GM15510 (cell line): ENCODE results near the gene CPEB3.

Source experiments
- POLR2A ChIP-seq: IDR thresholded peaks from 3 replicates; pipeline ENCODE4 v1.6.1; 2011; ENCODE audit warnings: borderline replicate concordance; ENCODE audit not compliant: insufficient read length; ENCODE audit errors: extremely low read depth

The CPEB3 gene

DNA sequence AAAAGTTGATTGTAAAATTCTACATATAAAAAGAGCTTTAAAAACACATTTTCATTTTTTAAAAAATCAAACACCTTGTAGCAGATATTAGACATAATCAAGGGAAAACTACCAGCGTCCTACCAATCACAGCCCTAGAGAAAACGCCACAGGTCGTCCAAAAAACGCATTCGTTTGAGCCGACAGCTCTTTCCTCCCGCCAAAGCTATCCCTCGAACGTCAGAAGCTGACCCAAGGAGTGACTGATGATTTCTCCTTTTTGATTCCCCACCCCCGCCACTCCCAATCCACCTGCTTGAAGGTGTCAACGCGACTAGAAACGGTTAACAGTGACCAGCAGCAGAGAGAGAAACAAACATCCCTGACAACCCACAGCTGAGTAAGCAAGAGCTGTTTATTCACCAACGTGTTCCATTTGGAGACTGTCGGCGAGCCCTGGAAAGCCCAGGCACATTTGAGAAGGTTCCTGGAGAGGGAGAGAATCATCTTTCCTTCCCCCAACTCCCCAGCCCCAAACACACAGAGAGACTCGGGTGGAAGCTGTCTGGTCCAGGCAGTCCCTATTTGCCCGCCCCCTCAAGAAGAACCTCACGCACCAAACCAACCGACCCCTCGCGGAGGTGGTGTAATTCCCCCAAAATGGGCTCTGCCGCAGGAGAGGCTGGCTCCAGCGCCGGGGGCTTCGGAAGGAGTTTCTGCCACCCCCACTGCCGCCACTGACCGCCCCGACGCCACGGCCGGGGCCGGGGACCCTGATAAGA, 622 bp downstream of the CPEB3 start:
- TF ChIP-seq POLR2A, result no peak

DNA sequence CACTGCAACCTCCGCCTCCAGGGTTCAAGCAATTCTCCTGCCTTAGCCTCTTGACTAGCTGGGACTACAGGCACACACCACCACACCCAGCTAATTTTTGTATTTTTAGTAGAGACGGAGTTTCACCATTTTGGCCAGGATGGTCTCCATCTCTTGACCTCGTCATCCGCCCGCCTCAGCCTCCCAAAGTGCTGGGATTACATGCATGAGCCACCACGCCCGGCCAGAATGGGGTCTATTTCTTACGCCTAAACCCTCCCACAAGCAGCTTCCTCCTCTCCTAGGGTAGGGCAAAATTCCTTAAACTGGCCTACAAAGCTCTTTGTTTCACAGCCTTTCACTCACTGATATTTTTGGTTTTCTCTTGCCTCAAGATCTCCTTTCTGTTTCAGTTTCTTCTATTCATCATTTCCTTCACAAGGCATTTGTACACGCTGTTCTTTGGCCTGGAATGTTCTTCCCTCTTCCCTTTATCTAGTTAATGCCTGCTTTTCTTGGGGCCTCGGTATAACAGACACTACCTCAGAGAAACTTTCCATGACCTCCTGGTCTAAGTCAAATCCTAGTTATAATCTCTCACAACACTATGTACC, 6.7 kb downstream of the CPEB3 start:
- TF ChIP-seq POLR2A, result no peak

DNA sequence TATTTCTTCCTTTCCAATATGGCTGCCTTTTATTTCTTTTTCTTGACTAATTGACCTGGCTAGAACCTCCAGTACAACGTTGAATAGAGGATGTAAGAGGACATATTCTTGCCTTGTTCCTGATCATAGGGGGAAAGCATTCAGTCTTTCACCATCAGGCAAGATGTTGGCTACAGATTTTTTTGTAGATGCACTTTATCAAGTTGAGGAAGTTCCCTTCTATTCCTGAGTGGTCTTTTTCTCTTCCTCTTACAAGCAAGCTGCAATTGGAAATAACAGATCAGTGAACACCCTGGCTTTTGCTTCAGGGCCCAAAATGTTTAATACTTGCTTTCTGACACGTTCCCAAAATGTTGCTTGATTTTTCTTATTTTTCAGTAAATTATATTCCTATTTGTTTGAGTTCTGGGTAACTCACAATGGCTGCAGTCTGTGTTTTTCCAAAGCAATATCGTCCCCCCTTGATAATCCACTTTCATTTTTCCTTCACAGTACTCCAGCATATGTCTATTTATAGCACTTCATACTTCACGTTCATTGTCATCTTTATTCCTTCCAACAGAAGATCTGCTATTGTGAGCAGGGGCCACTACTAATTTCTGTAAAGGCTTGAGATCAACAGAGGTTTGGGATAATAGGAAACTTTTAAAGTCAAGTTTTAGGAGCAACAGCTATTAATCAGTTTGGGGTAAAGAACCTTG, 11.7 kb downstream of the CPEB3 start:
- TF ChIP-seq POLR2A, result no peak

- TF ChIP-seq POLR2A, result no peak
These were observed 16.8 kb downstream of the CPEB3 start for GRCh38 chr10:92274071-92274470.

DNA sequence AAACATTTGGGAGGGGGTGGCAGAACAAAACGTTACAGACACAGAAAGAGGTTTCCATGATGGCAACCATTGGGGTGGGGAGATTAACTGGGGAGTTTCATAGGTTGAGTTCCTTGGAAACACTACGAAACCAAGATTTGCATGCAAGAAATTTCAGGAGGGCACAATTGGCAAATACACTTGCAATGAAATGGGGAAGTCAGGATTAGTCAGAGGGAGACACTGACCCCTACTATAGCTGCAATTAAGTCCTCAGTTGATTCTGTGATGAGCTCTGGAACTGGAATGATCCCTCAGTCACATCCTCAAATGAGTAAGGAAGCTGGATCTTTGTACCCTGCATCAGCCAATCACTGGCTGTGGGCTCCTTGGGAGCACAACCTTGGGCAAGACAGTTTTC, 22.1 kb downstream of the CPEB3 start:
- TF ChIP-seq POLR2A, result no peak

- no peak for TF ChIP-seq POLR2A
These were observed 23.5 kb downstream of the CPEB3 start for GRCh38 chr10:92267343-92267742.

DNA sequence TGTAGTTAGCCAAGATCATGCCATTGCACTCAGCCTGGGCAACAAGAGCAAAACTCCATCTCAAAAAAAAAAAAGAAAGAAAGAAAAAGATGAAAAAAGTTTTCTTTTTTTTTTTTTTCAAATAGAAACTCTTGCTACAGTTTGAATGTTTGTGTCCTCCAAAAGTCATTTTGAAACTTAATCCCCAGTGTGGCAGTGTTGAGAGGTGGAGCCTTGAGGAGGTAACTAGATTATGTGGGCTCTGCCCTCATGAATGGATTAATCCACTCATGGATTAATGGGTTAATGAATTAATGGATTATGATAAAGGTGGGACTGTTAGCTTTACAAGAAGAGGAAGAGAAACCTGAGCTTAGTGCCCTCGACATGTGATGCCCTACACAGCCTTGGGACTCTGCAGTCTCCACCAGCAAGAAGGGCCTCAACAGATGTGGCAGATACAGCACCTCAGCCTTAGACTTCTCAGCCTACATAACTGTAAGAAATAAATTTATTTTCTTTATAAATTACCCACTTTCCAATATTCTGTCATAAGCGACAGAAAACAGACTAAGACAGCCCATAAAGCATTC, 25.1 kb downstream of the CPEB3 start:
- no peak for TF ChIP-seq POLR2A

DNA sequence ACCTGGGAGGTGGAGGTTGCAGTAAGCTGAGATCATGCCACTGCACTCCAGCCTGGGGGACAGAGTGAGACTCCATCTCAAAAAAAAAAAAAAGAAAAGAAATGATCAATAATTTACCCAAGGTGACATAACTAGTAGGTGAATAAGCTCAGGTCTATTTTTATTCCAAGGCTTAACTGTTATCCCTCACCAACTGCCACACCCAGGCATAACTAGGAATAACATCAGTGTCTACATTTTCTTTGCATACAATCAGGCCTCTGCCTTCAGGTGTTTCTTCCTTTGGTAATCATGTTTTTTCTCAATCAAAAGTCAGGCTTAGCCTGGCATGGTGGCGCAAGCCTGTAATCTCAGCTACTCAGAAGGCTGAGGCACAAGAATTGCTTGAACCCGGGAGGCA, 26.6 kb downstream of the CPEB3 start:
- TF ChIP-seq POLR2A, result no peak

GRCh38 chr10:92263396-92263795, 27.5 kb downstream of the CPEB3 start:
- TF ChIP-seq POLR2A, result no peak

DNA sequence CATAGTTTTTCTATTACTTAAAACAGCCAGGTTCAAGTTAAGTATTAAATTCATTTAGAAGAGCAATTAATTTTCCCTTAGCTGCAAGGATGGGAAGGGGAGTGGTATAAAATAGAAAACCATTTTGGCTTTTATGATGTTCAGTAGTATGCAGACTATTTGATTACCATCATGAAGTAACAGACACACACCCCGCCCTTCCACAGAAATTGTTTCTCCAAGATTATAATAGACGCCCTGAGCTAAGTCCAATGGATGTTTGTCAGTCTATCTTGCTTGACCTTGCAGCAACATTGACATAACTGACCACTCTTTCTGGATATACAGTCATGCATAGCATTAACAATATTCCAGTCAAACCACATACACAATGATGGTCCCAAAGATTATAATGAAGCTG, 42.3 kb downstream of the CPEB3 start:
- no peak for TF ChIP-seq POLR2A

DNA sequence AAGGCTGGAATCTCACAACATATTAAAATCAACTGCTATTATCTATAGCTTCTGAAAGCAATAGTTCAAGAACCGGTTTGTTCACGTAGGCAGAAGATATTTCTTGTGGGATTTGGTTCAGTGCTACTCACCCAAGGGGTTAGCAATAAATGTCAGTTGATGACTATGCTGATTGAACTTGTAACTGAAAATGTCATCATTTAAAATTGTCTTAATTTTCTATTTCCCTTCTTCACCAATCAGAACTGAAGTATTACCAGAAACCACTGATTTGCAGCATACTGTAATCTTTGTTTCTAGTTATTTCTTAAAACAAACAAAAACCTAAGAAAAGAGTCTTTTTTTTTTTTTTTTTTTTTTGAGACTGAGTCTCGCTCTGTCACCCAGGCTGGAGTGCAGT, 46.1 kb downstream of the CPEB3 start:
- TF ChIP-seq POLR2A, result no peak

DNA sequence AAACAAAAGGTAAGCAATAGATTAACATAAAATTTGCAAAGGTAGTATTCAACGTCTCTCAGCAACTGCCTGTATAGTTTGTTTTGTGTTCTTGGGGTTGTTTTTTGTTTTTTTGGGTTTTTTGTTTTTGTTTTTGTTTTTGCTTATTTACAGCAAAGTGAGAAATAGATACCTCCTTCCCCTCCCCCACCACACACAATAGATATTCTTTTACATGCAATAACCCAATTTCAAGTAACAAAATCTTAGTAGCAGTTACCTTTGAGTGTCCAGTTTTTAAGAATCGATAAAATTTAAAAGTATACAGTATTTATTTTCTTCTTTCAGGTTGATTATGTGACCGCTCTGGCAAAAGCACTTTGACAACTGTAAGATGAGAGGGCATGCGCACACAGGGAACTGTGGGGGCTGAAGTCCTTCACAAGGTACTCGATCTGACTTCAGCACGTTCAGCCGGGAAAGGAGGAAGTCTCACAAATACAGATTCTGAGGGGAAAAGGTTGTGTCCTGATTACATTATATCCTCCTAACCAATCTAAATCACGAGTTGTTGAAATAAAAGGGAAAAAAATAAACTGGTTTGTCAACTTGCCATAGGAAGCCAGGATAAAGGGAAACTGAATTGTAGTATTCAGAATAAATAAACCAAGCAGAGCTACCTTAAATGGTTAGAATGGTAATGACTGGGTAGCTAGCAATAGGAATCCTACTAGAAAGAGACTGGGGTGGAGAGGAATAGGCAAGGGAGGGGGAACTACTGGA, 47.8 kb downstream of the CPEB3 start:
- TF ChIP-seq POLR2A, result no peak

- no peak for TF ChIP-seq POLR2A
These were observed 48.5 kb downstream of the CPEB3 start for GRCh38 chr10:92242380-92242779.

DNA sequence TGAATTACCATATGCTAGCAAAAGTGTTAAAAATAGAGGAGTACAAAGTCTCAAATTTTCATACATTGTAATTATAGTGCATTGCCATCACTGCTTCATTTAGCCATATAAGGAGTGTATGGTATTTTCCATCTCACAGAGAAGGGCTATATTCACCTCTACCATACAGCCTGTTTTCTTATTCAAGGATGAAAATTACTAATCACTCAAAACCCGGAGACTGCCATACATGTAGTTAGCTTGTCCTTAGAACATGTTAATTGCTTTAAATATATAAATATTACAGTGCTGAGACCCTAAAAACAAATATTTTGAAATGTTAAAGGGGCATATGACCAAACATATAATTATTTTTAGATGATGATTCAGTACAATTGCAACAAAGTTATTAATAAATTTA, 49.4 kb downstream of the CPEB3 start:
- no peak for TF ChIP-seq POLR2A

DNA sequence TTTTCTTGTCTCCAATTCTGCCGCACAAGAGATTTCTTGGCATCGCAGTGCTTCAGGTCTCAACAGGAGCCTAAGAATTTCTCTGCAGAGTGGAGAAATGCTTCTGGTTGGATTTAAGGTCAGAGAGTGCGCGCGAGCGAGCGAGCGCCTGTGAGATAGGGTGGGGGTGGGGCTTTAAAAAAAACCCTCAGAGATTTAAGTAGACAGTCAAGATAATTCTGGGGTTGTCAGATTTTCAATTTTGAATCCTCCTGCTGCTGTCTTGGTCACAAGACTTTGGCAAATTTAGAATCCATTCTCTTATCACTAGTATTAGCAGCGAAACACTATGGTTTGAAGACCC, 49.7 kb downstream of the CPEB3 start:
- TF ChIP-seq POLR2A, result no peak

GRCh38 chr10:92240289-92241157, 50.4 kb downstream of the CPEB3 start:
- TF ChIP-seq POLR2A, result no peak
